Vagina (tissue), 2 donors: ENCODE results near the gene SLC19A2. TPM values are rescaled to one million over a fixed set of nuclear protein-coding genes. Genes with fewer than 3 reads are reported as not detected.

Source experiments
- DNase-seq, 2 donors: peaks; one replicate each; pipeline ENCODE4 v3.0.0-alpha.2; 2017; ENCODE audit errors: extremely low spot score in 2 of 2
- H3K27ac ChIP-seq: fragments of 200-600 bp; sonication (generic); one replicate; pipeline ENCODE4 v1.5.1; 2019
- H3K27me3 ChIP-seq: fragments of 200-600 bp; sonication (generic); one replicate; pipeline ENCODE4 v1.5.1; 2019
- H3K36me3 ChIP-seq, 2 donors: fragments of 200-600 bp; sonication (generic); one replicate each; pipeline ENCODE4 v1.5.1; 2017 to 2019
- H3K4me1 ChIP-seq: fragments of 200-600 bp; sonication (generic); one replicate; pipeline ENCODE4 v1.5.1; 2019
- H3K4me3 ChIP-seq, 2 donors: fragments of 200-600 bp; sonication (generic); 1 replicate in 1 of 2; 2 replicates in 1 of 2; pipeline ENCODE4 v1.5.1; 2016 to 2019
- H3K9me3 ChIP-seq: fragments of 200-600 bp; sonication (generic); one replicate; pipeline ENCODE4 v1.5.1; 2019
- POLR2A ChIP-seq, 2 donors: fragments of 450-650 bp; IDR thresholded peaks; one replicate each; pipeline ENCODE4 v1.6.1; 2017; ENCODE audit warnings: antibody characterized with exemption in 2 of 2, mild to moderate bottlenecking in 2 of 2, moderate library complexity in 2 of 2
- POLR2AphosphoS5 ChIP-seq, 2 donors: sonication (generic); formaldehyde crosslinking; IDR thresholded peaks; one replicate each; pipeline ENCODE4 v1.9.0; 2017; ENCODE audit warnings: antibody characterized with exemption in 2 of 2, mild to moderate bottlenecking in 2 of 2, low read depth in 1 of 2; ENCODE audit not compliant: insufficient read depth in 1 of 2
- intact Hi-C: fragments of 100-400 bp; cut with DNase I; formaldehyde crosslinking; loops from one replicate; pipeline ENCODE4 v1.15.1; 2023
- total RNA-seq: library from RNA; depleted of rRNA; stranded (reverse); fragments of >200 nt; gene quantifications from one replicate; pipeline ENCODE4 v1.2.3, GENCODE V29; 2016
- TF ChIP-seq, protein P1 (sequence below), 3 experiments: fragments of 450-650 bp in 2 of 3; fragments of 200-600 bp in 1 of 3; sonication (generic) in 1 of 3; IDR thresholded peaks; one replicate each; pipeline ENCODE4 v1.5.1; 2017 to 2019; ENCODE audit warnings: antibody characterized with exemption in 3 of 3, mild to moderate bottlenecking in 2 of 3, moderate library complexity in 2 of 3

Gene SLC19A2
- total RNA-seq, 1 donor from 2014 or later = 21.1 TPM

- peak overlapping the region; percentile 97 for H3K27ac ChIP-seq
- no peak for DNase-seq
- peaks cover 43% of the 10 kb centered on the region for H3K4me1 ChIP-seq
- H3K36me3 ChIP-seq = no peaks in the 10 kb centered on the region
- no peaks in the 10 kb centered on the region for H3K9me3 ChIP-seq
- intact Hi-C loops = no loop called here
- no peaks in the 10 kb centered on the region for H3K27me3 ChIP-seq
- peak overlapping the region; percentile 68 to 89 for H3K4me3 ChIP-seq
- TF ChIP-seq POLR2A (IDR thresholded peaks at IDR 0.05) (no peak), POLR2AphosphoS5 (IDR thresholded peaks at IDR 0.05; ENCODE audit: insufficient read depth in 1 of 2, low read depth in 1 of 2) (no peak)
- TF ChIP-seq, protein P1, sequence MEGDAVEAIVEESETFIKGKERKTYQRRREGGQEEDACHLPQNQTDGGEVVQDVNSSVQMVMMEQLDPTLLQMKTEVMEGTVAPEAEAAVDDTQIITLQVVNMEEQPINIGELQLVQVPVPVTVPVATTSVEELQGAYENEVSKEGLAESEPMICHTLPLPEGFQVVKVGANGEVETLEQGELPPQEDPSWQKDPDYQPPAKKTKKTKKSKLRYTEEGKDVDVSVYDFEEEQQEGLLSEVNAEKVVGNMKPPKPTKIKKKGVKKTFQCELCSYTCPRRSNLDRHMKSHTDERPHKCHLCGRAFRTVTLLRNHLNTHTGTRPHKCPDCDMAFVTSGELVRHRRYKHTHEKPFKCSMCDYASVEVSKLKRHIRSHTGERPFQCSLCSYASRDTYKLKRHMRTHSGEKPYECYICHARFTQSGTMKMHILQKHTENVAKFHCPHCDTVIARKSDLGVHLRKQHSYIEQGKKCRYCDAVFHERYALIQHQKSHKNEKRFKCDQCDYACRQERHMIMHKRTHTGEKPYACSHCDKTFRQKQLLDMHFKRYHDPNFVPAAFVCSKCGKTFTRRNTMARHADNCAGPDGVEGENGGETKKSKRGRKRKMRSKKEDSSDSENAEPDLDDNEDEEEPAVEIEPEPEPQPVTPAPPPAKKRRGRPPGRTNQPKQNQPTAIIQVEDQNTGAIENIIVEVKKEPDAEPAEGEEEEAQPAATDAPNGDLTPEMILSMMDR (IDR thresholded peaks at IDR 0.05) = no peak
Measured at GRCh38 chr1:169484101-169484500, 1.6 kb downstream of the SLC19A2 start.

DNA sequence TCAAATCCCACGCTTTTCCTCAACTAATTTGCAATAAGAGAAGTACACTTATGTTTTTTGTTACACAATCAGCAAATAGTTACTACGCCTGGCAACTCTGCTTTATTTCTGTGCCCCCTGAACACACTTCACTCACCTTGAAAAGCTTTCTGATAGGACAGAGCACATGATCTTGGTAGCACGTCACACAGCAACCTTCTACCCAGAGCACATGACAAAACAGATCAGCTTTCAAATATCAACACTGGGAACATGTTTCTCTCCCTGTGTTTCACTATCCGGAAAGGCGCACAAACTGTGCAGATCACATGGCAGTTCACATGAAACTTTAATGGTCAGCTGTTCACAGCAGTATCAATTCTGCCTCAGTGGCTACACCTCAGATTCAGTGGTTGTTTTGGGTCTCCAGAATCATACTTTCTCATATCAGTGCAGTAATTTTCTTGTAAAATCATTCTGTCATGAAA is 2.2 kb downstream of the SLC19A2 start:
- peak overlapping the region; percentile 97 for H3K27ac ChIP-seq
- intact Hi-C loops = no loop called here
- H3K36me3 ChIP-seq = no peaks in the 10 kb centered on the region
- H3K27me3 ChIP-seq = no peaks in the 10 kb centered on the region
- H3K4me1 ChIP-seq = peaks cover 43% of the 10 kb centered on the region
- no peak for DNase-seq
- H3K9me3 ChIP-seq = no peaks in the 10 kb centered on the region
- peak overlapping the region; percentile 68 to 89 for H3K4me3 ChIP-seq
- peak in 1 of 2 donors; percentile 68 for TF ChIP-seq POLR2AphosphoS5 (IDR thresholded peaks at IDR 0.05; ENCODE audit: insufficient read depth in 1 of 2, low read depth in 1 of 2)
- TF ChIP-seq, protein P1 (IDR thresholded peaks at IDR 0.05) = no peak
- TF ChIP-seq POLR2A (IDR thresholded peaks at IDR 0.05) = peak in 1 of 2 donors; percentile 35

DNA sequence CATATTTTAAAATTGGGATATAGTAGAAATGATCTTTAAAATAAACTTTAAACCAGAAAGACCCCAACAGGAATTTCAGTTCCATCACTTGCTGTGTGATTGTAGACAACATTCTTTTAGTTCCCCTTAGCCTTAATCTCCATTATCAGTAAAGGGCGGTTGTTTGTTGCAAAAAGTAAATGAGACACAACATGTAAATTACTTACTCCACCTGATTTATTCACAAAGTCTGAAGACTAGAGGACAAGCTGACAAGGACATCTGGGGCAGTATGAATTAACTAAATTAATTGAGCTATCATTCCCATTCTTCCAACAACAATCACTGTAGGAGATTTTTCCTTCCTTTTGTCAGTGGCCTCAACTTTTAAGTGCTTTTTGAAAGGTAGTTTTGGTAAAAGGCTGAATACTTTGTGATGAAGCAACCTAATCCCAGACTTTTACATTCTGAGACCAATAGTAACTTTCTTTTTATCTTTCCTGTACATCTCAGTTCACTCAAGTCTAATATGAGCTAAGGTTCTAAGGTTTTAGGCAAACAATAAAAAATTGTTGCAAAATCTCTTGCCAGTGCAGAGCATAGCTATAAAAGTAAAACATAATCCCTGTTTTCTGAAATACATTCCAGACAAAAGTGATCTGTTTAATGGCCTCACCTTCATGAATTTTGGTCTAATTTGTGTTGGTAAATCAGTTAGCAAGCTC is 6.2 kb downstream of the SLC19A2 start:
- intact Hi-C loops = no loop called here
- Histone ChIP-seq H3K27ac (no peak overlapping the region), H3K4me1 (peaks cover 38% of the 10 kb centered on the region)

DNA sequence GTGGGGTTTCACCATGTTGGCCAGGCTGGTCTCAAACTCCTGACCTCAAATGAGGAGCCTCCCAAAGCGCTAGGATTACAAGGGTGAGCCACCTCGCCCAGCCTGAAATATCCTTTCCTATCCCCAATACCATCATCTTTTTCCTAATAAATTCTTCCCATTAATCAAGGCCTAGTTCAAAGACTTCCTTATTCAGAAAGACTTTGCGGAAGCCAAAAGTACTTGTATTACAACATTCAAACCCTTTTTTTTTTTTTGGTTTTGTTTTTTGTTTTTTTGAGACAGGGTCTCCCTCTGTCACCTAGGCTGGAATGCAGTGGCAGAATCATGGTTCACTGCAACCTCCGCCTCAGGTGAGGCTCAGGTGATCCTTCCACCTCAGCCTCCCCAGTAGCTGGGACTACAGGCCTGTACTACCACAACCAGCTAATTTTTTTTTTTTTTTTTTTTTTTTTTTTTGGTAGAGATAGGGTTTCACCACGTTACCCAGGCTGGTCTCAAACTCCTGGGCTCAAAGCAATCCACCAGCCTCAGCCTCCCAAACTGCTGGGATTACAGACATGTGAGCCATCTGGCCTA is 7.6 kb downstream of the SLC19A2 start:
- no peak for DNase-seq
- no peak overlapping the region for H3K27ac ChIP-seq
- H3K36me3 ChIP-seq = peaks cover 0 to 7% of the 10 kb centered on the region in 2 donors
- H3K27me3 ChIP-seq = no peaks in the 10 kb centered on the region
- H3K4me3 ChIP-seq = no peak overlapping the region
- H3K9me3 ChIP-seq = no peaks in the 10 kb centered on the region
- peaks cover 28% of the 10 kb centered on the region for H3K4me1 ChIP-seq
- no peak for TF ChIP-seq POLR2AphosphoS5 (IDR thresholded peaks at IDR 0.05; ENCODE audit: insufficient read depth in 1 of 2, low read depth in 1 of 2)
- TF ChIP-seq, protein P1 (IDR thresholded peaks at IDR 0.05) = no peak
- TF ChIP-seq POLR2A (IDR thresholded peaks at IDR 0.05) = no peak
- intact Hi-C loops = no loop called here

More for the DNA sequence above, 6.2 kb downstream of the SLC19A2 start:
- H3K9me3 ChIP-seq = no peaks in the 10 kb centered on the region
- no peak overlapping the region for H3K4me3 ChIP-seq
- TF ChIP-seq POLR2AphosphoS5 (IDR thresholded peaks at IDR 0.05; ENCODE audit: insufficient read depth in 1 of 2, low read depth in 1 of 2) (no peak), POLR2A (IDR thresholded peaks at IDR 0.05) (no peak)
- no peaks in the 10 kb centered on the region for H3K27me3 ChIP-seq
- peaks cover 0 to 7% of the 10 kb centered on the region in 2 donors for H3K36me3 ChIP-seq
- no peak for DNase-seq

- TF ChIP-seq POLR2A (IDR thresholded peaks at IDR 0.05) = no peak
- TF ChIP-seq, protein P1 (IDR thresholded peaks at IDR 0.05) = no peak
- no peak for TF ChIP-seq POLR2AphosphoS5 (IDR thresholded peaks at IDR 0.05; ENCODE audit: insufficient read depth in 1 of 2, low read depth in 1 of 2)
- Histone ChIP-seq H3K36me3 (peaks cover 0 to 7% of the 10 kb centered on the region in 2 donors), H3K4me1 (peaks cover 22% of the 10 kb centered on the region), H3K27ac (no peak overlapping the region), H3K4me3 (no peak overlapping the region), H3K9me3 (no peaks in the 10 kb centered on the region), H3K27me3 (no peaks in the 10 kb centered on the region)
- intact Hi-C loops = no loop called here
- no peak for DNase-seq
Measured at GRCh38 chr1:169475806-169476387, 9.8 kb downstream of the SLC19A2 start.
